Heart left ventricle (tissue), 16 donors: ENCODE data around the gene JPH2. TPM values are rescaled to one million over a fixed set of nuclear protein-coding genes. Genes with fewer than 3 reads are reported as not detected.

Experiments
- ATAC-seq, 4 donors: fragments of 200-7000 bp; cut with Tn5 transposase; one replicate each; pipeline ENCODE4 v1.9.1; 2020 to 2022; ENCODE audit warnings: moderate library complexity in 4 of 4, mild to moderate bottlenecking in 3 of 4, moderate number of reproducible peaks in 1 of 4
- DNase-seq, 5 donors: peaks; one replicate each; pipeline ENCODE4 v3.0.0-alpha.2; 2020
- H3K27ac ChIP-seq, 12 donors: fragments of 200-600 bp; sonication (generic) in 4 of 12; one replicate each; pipeline versions ENCODE4 v1.5.0 to v1.8.0; 2016 to 2022; ENCODE audit warnings: mild to moderate bottlenecking in 2 of 12
- H3K27me3 ChIP-seq, 9 donors: fragments of 200-600 bp; sonication (generic) in 2 of 9; one replicate each; pipeline versions ENCODE4 v1.5.1 to v1.8.0; 2016 to 2022; ENCODE audit warnings: mild to moderate bottlenecking in 3 of 9
- H3K36me3 ChIP-seq, 9 donors: fragments of 200-600 bp; sonication (generic) in 2 of 9; one replicate each; pipeline versions ENCODE4 v1.5.0 to v1.8.0; 2018 to 2022; ENCODE audit warnings: mild to moderate bottlenecking in 2 of 9
- H3K4me1 ChIP-seq, 12 donors: fragments of 200-600 bp; sonication (generic) in 4 of 12; one replicate each; pipeline versions ENCODE4 v1.5.0 to v1.8.0; 2016 to 2022; ENCODE audit warnings: mild to moderate bottlenecking in 3 of 12
- H3K4me3 ChIP-seq, 12 donors: fragments of 200-600 bp; sonication (generic) in 4 of 12; one replicate each; pipeline versions ENCODE4 v1.5.0 to v1.8.0; 2017 to 2022; ENCODE audit warnings: mild to moderate bottlenecking in 9 of 12, moderate library complexity in 4 of 12
- H3K9me3 ChIP-seq, 12 donors: fragments of 200-600 bp; sonication (generic) in 4 of 12; one replicate each; pipeline versions ENCODE4 v1.5.0 to v1.8.0; 2016 to 2022; ENCODE audit warnings: mild to moderate bottlenecking in 1 of 12
- CTCF ChIP-seq, 12 donors: fragments of 200-600 bp; sonication (generic) in 4 of 12; IDR thresholded peaks; one replicate each; pipeline versions ENCODE4 v1.5.0 to v1.8.0; 2018 to 2022; ENCODE audit warnings: antibody characterized with exemption in 12 of 12, mild to moderate bottlenecking in 5 of 12
- POLR2A ChIP-seq, 2 donors: fragments of 450-650 bp; IDR thresholded peaks; one replicate each; pipeline ENCODE4 v1.6.1; 2017; ENCODE audit warnings: antibody characterized with exemption in 2 of 2, mild to moderate bottlenecking in 2 of 2, moderate library complexity in 2 of 2
- WGBS, 4 donors: extraction: QIAGEN DNeasy Blood & Tissue Kit in 2 of 4; methylation state at CpG; one replicate each; pipeline versions ENCODE4 v1.1.5 to v1.1.7; 2013 to 2018; 5-methylcytosine and 5-hydroxymethylcytosine counted together
- intact Hi-C, 10 donors: fragments of 100-400 bp; cut with DNase I; formaldehyde crosslinking; loops; one replicate each; pipeline versions ENCODE4 v1.11.1 to v1.14.2; 2022
- polyA plus RNA-seq, 2 donors: library from polyadenylated mRNA; stranded (reverse); fragments of 200-250 nt; gene quantifications; one replicate each; pipeline ENCODE4 v1.2.3, GENCODE V29; 2013
- total RNA-seq, 9 donors: library from RNA; depleted of rRNA in 2 of 9; stranded (reverse); fragments of >200 nt in 2 of 9; fragmentation: NEBNext Ultra II Directional in 3 of 9; extraction: Animal tissue kit (Norgen Biotek cat#: 25700) in 3 of 9; gene quantifications; one replicate each; pipeline versions ENCODE4 v1.1.0 to v1.2.4, GENCODE V29; 2016 to 2023
- donor health status: ischemic (EF 13 %, LVEDD 7.1; RV severe dilation, severe dysfunction).
- donor health status: healthy with polysubstance abuse.
- donor health status: DM: no; HTN: yes; CAD: no.
- donor health status: DM: no; HTN: no; CAD: no.
- donor health status: ischemic (EF 25% LVEDD 6.9; RV normal size, moderate dysfunction).
- donor health status: ischemic (EF 25% LVEDD 5.7; RV mildly dilated, moderate dysfunction).
- donor health status: healthy.
- donor health status: DM: yes; HTN: yes; CAD: no.
- donor health status: ischemic (EF 35%, LVEDD 5.7; RV mildly dilated, moderate dysfunction).
- donor health status: nonischemic (EF 11% LVEDD 7.7; RV severe dilation, severe dysfunction).
- donor health status: DM: yes; HTN: yes; CAD: no.
- donor health status: PGD.
- donor health status: ischemic (EF 29% LVEDD 5.4; RV normal size, mild dysfunction).
- donor health status: nonischemic (EF 23%, LVEDD 6.1; RV moderate dilation, normal function).

JPH2 gene
- total and polyA plus RNA-seq, 11 donors = 99.5 to 219 (median 155) TPM

GRCh38 chr20:44200371-44200770 lies 13.4 kb upstream of the JPH2 start:
- H3K36me3 ChIP-seq = peaks cover 0 to 91% (median 86%) of the 10 kb centered on the region in 9 donors
- 66 to 83% (median 74%) methylated on average over 4 of the region's 4 CpGs for WGBS, 4 donors
- ATAC-seq (no peak), DNase-seq (no peak)
- intact Hi-C loops = no loop called here
- no peak overlapping the region for H3K4me3 ChIP-seq
- H3K4me1 ChIP-seq = peaks cover 0 to 54% (median 27%) of the 10 kb centered on the region in 12 donors
- TF ChIP-seq POLR2A (IDR thresholded peaks at IDR 0.05) (no peak), CTCF (IDR thresholded peaks at IDR 0.05) (no peak)
- H3K27ac ChIP-seq = peak overlapping the region in 4 of 12 donors; percentile 0 to 76 (median 18)
- H3K9me3 ChIP-seq = no peaks in the 10 kb centered on the region
- no peaks in the 10 kb centered on the region for H3K27me3 ChIP-seq

- ATAC-seq = peak in 2 of 4 donors; percentile 15 to 37
- Histone ChIP-seq H3K4me1 (peaks cover 0 to 49% (median 26%) of the 10 kb centered on the region in 12 donors), H3K4me3 (no peak overlapping the region), H3K36me3 (peaks cover 0 to 90% (median 81%) of the 10 kb centered on the region in 9 donors), H3K27me3 (no peaks in the 10 kb centered on the region), H3K27ac (peak overlapping the region in 3 of 12 donors; percentile 15 to 76 (median 22)), H3K9me3 (no peaks in the 10 kb centered on the region)
- no peak for DNase-seq
- TF ChIP-seq CTCF (IDR thresholded peaks at IDR 0.05) (no peak), POLR2A (IDR thresholded peaks at IDR 0.05) (no peak)
- intact Hi-C loops = loop anchor here in 1 of 10 donors (10.0 kb wide), 1 partner anchor 445 kb away; no protein-coding TSS in a partner anchor
- 76 to 83% (median 81%) methylated on average over 4 of the region's 4 CpGs for WGBS, 4 donors
Observed at GRCh38 chr20:44199877-44200276, 12.9 kb upstream of the JPH2 start.

- Histone ChIP-seq H3K27me3 (no peaks in the 10 kb centered on the region), H3K36me3 (peaks cover 0 to 84% (median 74%) of the 10 kb centered on the region in 9 donors), H3K4me3 (no peak overlapping the region), H3K27ac (no peak overlapping the region), H3K9me3 (no peaks in the 10 kb centered on the region), H3K4me1 (peaks cover 0 to 39% (median 16%) of the 10 kb centered on the region in 12 donors)
- TF ChIP-seq POLR2A (IDR thresholded peaks at IDR 0.05) (no peak), CTCF (IDR thresholded peaks at IDR 0.05) (no peak)
- no peak for DNase-seq
- intact Hi-C loops = loop anchor here in 1 of 10 donors (10.0 kb wide), 1 partner anchor 444 kb away; no protein-coding TSS in a partner anchor
- 89 to 94% (median 91%) methylated on average over 4 of the region's 4 CpGs for WGBS, 4 donors
- no peak for ATAC-seq
Observed at GRCh38 chr20:44198872-44199271, 11.9 kb upstream of the JPH2 start.

GRCh38 chr20:44196271-44196670 lies 9.3 kb upstream of the JPH2 start:
- TF ChIP-seq POLR2A (IDR thresholded peaks at IDR 0.05) (no peak), CTCF (IDR thresholded peaks at IDR 0.05) (no peak)
- DNase-seq (no peak), ATAC-seq (no peak)
- peaks cover 0 to 63% (median 57%) of the 10 kb centered on the region in 9 donors for H3K36me3 ChIP-seq
- peaks cover 0 to 20% (median 8%) of the 10 kb centered on the region in 12 donors for H3K4me1 ChIP-seq
- no peaks in the 10 kb centered on the region for H3K27me3 ChIP-seq
- WGBS, 4 donors = 60 to 77% (median 72%) methylated on average over 3 of the region's 3 CpGs
- intact Hi-C loops = loop anchor here in 1 of 10 donors (10.0 kb wide), 1 partner anchor 441 kb away; no protein-coding TSS in a partner anchor
- no peak overlapping the region for H3K27ac ChIP-seq
- H3K4me3 ChIP-seq = no peak overlapping the region
- no peaks in the 10 kb centered on the region for H3K9me3 ChIP-seq
